Coronary artery (tissue), 2 donors: ENCODE results near the gene TRAPPC3.

Source experiments
- DNase-seq: peaks from one replicate; pipeline ENCODE4 v3.0.0-alpha.2; 2017; ENCODE audit warnings: low spot score
- H3K27ac ChIP-seq, 2 donors: fragments of 200-600 bp; sonication (generic); one replicate each; pipeline ENCODE4 v1.5.1; 2016 to 2019
- H3K4me3 ChIP-seq: fragments of 200-600 bp; sonication (generic); 2 replicates; pipeline ENCODE4 v1.5.1; 2016; ENCODE audit warnings: mild to moderate bottlenecking, moderate library complexity
- TF ChIP-seq, protein P1 (sequence below): fragments of 200-600 bp; sonication (generic); IDR thresholded peaks from one replicate; pipeline ENCODE4 v1.5.1; 2019; ENCODE audit warnings: antibody characterized with exemption

Gene TRAPPC3

DNA sequence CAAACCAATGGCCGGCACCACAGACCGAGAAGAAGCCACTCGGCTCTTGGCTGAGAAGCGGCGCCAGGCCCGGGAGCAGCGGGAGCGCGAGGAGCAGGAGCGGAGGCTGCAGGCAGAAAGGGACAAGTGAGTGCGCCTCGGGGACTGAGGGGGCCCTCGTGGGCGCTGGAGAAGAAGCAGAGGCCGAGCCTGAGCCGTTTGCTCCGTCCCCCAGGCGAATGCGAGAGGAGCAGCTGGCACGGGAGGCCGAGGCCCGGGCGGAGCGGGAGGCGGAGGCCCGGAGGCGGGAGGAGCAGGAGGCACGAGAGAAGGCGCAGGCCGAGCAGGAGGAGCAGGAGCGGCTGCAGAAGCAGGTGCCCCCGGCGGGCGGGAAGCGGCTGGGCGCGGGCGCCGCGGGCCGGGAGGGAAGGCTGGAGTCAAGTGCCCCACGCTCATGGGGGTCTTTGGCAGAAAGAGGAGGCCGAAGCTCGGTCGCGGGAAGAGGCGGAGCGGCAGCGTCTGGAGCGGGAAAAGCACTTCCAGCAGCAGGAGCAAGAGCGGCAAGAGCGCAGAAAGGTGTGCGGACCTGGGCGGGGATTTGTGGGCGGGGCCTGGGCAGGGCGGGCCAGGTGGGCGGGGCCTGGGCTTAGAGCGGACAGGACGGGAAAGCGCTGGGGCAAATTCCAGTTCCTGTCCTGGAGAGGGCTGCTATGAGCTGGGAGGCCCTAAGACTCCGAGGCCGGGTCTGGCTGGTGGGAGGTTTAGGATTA lies 29.4 kb upstream of the TRAPPC3 start:
- no peak overlapping the region for H3K4me3 ChIP-seq
- no peak for DNase-seq
- peak overlapping the region; percentile 23 to 87 for H3K27ac ChIP-seq
- TF ChIP-seq, protein P1, sequence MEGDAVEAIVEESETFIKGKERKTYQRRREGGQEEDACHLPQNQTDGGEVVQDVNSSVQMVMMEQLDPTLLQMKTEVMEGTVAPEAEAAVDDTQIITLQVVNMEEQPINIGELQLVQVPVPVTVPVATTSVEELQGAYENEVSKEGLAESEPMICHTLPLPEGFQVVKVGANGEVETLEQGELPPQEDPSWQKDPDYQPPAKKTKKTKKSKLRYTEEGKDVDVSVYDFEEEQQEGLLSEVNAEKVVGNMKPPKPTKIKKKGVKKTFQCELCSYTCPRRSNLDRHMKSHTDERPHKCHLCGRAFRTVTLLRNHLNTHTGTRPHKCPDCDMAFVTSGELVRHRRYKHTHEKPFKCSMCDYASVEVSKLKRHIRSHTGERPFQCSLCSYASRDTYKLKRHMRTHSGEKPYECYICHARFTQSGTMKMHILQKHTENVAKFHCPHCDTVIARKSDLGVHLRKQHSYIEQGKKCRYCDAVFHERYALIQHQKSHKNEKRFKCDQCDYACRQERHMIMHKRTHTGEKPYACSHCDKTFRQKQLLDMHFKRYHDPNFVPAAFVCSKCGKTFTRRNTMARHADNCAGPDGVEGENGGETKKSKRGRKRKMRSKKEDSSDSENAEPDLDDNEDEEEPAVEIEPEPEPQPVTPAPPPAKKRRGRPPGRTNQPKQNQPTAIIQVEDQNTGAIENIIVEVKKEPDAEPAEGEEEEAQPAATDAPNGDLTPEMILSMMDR, result no peak

DNA sequence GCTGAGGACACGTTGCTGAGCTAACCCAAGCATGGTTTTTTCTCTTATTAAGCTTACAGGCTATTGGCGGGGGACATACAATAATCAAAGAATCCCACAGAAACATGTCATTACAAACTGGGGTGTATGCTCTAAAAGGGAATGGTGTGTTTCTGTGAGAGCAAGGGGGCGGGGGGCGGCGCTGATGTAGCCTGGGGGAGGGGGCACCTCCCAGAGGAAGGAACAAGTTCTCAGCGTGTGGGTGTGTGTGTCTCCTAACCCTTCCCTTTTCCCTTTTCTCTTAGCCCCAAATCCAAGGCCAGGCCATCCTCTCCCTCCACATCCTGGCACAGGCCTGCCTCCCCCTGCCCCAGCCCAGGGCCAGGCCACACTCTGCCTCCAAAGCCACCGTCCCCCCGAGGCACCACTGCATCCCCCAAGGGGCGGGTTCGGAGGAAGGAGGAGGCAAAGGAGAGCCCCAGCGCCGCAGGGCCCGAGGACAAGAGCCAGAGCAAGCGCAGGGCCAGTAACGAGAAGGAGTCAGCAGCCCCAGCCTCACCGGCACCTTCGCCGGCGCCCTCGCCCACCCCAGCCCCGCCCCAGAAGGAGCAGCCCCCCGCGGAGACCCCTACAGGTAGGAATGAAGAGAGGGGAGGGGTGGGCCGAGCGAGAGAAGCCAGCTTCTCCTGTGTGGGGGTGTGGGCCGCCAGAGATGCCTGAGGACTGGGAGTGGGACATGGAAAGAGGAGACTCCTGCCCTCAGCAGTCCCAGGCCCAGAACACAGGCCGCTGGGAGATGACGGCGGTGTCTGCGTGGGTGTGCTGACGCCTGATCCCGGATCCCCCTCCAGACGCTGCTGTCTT lies 28.5 kb upstream of the TRAPPC3 start:
- Histone ChIP-seq H3K27ac (peak overlapping the region; percentile 23 to 87), H3K4me3 (no peak overlapping the region)
- TF ChIP-seq, protein P1, result no peak
- no peak for DNase-seq

DNA sequence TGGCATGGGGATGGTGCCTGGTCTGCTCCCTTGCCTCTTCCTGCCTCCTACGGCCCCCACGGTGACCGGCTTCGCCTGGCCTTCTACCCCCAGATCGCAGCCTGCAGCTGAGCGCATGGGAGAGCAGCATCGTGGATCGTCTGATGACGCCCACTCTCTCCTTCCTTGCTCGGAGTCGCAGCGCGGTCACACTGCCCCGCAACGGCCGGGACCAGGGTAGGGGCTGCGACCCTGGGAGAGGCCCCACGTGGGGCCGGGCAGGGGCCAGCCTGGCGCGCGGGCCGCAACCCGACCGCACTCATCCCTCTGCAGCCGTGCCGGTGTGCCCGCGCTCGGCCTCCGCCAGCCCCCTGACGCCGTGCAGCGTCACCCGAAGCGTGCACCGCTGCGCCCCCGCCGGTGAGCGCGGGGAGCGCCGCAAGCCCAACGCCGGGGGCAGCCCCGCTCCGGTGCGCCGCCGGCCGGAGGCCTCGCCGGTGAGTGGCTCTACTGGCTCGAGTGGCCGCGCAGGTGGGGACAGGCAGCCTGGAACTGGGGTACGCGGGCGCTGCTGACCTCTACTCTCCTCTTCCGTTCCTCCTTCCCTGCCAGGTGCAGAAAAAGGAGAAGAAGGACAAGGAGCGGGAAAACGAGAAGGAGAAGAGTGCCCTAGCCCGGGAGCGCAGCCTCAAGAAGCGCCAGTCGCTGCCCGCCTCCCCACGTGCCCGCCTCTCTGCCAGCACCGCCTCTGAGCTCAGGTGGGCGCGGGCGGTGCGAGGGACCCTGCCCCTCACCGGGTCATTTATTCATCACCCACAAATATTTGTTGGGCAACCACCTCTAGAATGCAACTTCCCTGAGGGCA lies 27.0 kb upstream of the TRAPPC3 start:
- Histone ChIP-seq H3K27ac (peak overlapping the region; percentile 79 to 87), H3K4me3 (no peak overlapping the region)
- TF ChIP-seq, protein P1, result no peak
- no peak for DNase-seq

DNA sequence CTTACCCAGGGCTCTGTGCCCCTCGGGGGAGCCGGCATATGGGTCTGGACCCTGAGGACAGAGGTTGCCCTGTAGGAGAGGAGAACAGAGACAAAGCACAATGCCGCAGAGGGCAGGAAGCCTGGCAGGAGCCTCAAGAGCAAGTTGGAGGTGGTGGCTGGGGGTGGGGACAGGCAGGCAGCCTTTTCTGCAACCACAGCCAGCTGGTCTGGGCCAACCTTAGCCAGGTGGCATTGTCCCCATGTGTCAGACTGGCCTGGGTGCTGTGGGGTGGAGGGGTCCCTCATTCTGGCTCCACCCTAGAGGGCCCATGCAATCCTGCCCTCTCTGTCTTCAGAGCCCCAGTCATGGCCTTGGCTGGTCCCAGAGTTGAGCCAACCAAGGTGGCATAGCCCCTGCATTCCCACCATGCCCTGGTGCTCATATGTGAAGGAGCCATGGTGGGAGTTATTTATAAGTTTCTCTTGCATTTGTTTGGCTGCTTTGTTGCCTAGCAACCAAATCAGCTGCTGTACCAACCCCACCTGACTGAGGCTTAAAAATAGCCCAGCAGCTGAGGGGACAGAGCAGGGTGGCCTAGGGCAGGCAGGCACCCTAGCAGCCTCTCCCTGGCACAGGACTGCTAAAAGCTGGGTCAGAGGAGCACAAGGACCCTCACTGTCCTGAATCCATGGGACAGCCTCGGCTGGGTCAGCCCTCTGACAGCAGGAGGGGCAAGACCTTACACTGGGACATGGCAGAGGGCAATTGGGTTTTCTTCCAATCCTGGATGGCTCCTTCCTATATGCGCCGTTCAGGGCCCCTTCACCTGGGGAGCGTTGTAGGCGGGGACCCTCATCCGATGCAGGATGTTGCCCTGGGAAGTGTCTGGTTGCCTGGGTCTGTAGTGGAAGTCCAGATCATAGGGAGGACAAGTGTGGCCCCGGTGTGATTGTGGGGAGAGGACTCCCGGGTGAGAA lies 26.1 kb upstream of the TRAPPC3 start:
- peak; percentile 83 for DNase-seq
- TF ChIP-seq, protein P1, result no peak
- no peak overlapping the region for H3K4me3 ChIP-seq
- peak overlapping the region; percentile 79 to 87 for H3K27ac ChIP-seq

DNA sequence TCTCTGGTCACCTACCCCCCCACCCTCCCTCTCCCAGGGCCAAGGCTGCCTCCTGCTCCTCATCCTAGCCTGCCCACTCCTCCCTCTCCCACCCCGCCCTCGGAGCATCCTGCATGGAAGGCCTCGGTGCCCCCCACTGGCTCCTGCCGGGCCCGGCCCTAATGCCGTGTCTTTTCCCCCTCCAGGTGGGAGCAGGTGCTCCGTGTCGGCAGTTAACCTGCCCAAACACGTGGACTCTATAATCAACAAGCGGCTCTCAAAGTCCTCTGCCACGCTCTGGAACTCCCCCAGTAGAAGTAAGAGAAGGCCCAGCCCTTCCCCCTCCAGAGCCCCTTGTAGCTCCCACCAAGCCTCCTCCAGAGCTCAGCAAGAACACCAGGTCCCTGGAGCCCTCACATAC lies 25.4 kb upstream of the TRAPPC3 start:
- TF ChIP-seq, protein P1, result no peak
- H3K4me3 ChIP-seq, result no peak overlapping the region
- peak overlapping the region; percentile 79 to 87 for H3K27ac ChIP-seq
- no peak for DNase-seq

DNA sequence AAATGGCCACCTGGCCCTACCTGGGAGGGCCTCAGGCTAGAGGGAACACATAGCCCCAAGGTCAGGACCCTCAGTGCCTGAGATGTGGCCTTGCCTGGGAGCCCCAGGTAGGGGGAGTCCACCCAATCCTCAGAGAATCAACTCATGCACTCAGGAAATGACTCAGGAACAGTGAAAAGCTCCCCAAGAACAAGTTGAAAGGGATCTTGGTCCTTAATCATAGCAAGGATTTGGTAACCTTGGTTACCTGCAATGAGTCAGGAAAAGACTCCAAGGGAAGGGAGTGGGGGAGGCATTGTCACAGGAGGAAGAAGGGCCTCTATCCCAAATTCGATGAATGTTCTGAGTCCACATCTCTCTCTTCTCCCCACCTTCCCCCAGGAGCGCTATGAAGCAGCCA lies 23.7 kb upstream of the TRAPPC3 start:
- TF ChIP-seq, protein P1, result no peak
- DNase-seq, result no peak
- no peak overlapping the region for H3K4me3 ChIP-seq
- H3K27ac ChIP-seq, result peak overlapping the region in 1 of 2 donors; percentile 24
